HG03045 (cell line): Measurements from ENCODE around the gene ZNF385B.

Experiments
- ATAC-seq: cut with Tn5 transposase; IDR thresholded peaks from one replicate; pipeline ENCODE4 v1.9.1; 2021; ENCODE audit warnings: mild to moderate bottlenecking, moderate library complexity; ENCODE audit not compliant: unreplicated experiment

The ZNF385B gene

GRCh38 chr2:179559108-179559806 lies 302.2 kb downstream of the ZNF385B start:
- ATAC-seq = no peak

- no peak for ATAC-seq
Observed at GRCh38 chr2:179558010-179558934, 303.1 kb downstream of the ZNF385B start.

GRCh38 chr2:179556425-179556824 lies 305.0 kb downstream of the ZNF385B start:
- no peak for ATAC-seq

- ATAC-seq = no peak
Observed at GRCh38 chr2:179555691-179556283, 305.6 kb downstream of the ZNF385B start.

GRCh38 chr2:179554639-179555386 lies 306.6 kb downstream of the ZNF385B start:
- ATAC-seq = no peak

GRCh38 chr2:179553382-179553781 lies 308.0 kb downstream of the ZNF385B start:
- no peak for ATAC-seq

- no peak for ATAC-seq
Observed at GRCh38 chr2:179551539-179552045, 309.8 kb downstream of the ZNF385B start.

- no peak for ATAC-seq
Observed at GRCh38 chr2:179550849-179551248, 310.6 kb downstream of the ZNF385B start.

- no peak for ATAC-seq
Observed at GRCh38 chr2:179550214-179550613, 311.2 kb downstream of the ZNF385B start.

GRCh38 chr2:179546656-179547055 lies 314.8 kb downstream of the ZNF385B start:
- ATAC-seq = no peak

GRCh38 chr2:179545024-179545423 lies 316.4 kb downstream of the ZNF385B start:
- ATAC-seq = no peak

GRCh38 chr2:179543361-179543901 lies 318.0 kb downstream of the ZNF385B start:
- ATAC-seq = no peak

- no peak for ATAC-seq
Observed at GRCh38 chr2:179541586-179541985, 319.8 kb downstream of the ZNF385B start.

GRCh38 chr2:179539124-179539511 lies 322.3 kb downstream of the ZNF385B start:
- ATAC-seq = no peak

GRCh38 chr2:179538406-179539123 lies 322.8 kb downstream of the ZNF385B start:
- ATAC-seq = no peak

- ATAC-seq = no peak
Observed at GRCh38 chr2:179536185-179536584, 325.2 kb downstream of the ZNF385B start.

- no peak for ATAC-seq
Observed at GRCh38 chr2:179533875-179534274, 327.5 kb downstream of the ZNF385B start.

- ATAC-seq = no peak
Observed at GRCh38 chr2:179532863-179533278, 328.5 kb downstream of the ZNF385B start.

- ATAC-seq = no peak
Observed at GRCh38 chr2:179528576-179529069, 332.8 kb downstream of the ZNF385B start.

- no peak for ATAC-seq
Observed at GRCh38 chr2:179525340-179525739, 336.1 kb downstream of the ZNF385B start.
